NT2/D1 (cell line): ENCODE results near the gene ATP11C.

ENCODE experiments used
- SUZ12 ChIP-seq: IDR thresholded peaks from 2 replicates; pipeline ENCODE4 v1.6.1; 2011; ENCODE audit not compliant: insufficient read length, insufficient read depth; ENCODE audit errors: extremely low read depth
- ZNF274 ChIP-seq: IDR thresholded peaks from 2 replicates; pipeline ENCODE4 v1.6.1; 2011; ENCODE audit warnings: mild to moderate bottlenecking, low read depth, low read length

GRCh38 chrX:139949703-139950102, 16.9 kb upstream of the ATP11C start:
- no peak for TF ChIP-seq SUZ12
- no peak for TF ChIP-seq ZNF274
